ENCODE results near the gene CFAP221.

- TF ChIP-seq CTCF (conservative IDR thresholded peaks at IDR 0.05) (no peak), EZH2 (IDR thresholded peaks at IDR 0.05; ENCODE audit: low read depth) (no peak)
These were observed 160.4 kb downstream of the CFAP221 start for GRCh38 chr2:119704670-119705120.

Measured in PC-9 (cell line).